MM.1S (cell line): ENCODE results near the gene FOS.

Source experiments
- CTCF ChIP-seq: fragments of 300-600 bp; sonication (generic); IDR thresholded peaks from 2 replicates; pipeline ENCODE4 v1.5.1; 2016; ENCODE audit warnings: antibody characterized with exemption, low read length, mixed read lengths
- EZH2 ChIP-seq: fragments of 300-600 bp; sonication (generic); optimal IDR thresholded peaks from 2 replicates; pipeline ENCODE3; 2017; ENCODE audit warnings: low read depth, mild to moderate bottlenecking, antibody characterized with exemption, low read length, mixed read lengths
- EZH2phosphoT487 ChIP-seq: fragments of 300-600 bp; sonication (generic); IDR thresholded peaks from 2 replicates; pipeline ENCODE4 v1.6.1; 2018; ENCODE audit warnings: antibody characterized with exemption, low read length

GRCh38 chr14:75273272-75274049 is 5.2 kb upstream of the FOS start:
- no peak for TF ChIP-seq CTCF
- TF ChIP-seq EZH2 = no peak
- no peak for TF ChIP-seq EZH2phosphoT487
